ENCODE measurements around the gene CYTH1.

DNA sequence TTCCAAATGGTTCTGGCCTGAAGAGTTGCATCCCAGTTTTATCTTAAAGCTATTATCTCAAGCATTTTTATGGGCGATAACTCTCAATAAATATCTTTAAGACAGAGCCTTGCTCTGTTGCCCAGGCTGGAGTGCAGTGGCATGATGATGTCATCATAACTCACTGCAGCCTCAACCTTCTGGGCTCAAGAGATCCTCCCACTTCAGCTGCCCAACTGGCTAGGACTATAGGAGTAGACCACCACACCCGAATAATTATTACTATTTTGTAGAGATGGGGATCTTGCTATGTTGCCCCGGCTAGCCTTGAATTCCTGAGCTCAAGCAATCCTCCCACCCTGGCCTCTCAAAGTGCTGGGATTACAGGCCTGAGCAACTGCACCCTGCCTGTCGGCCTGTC lies 26.1 kb upstream of the CYTH1 start:
- TF ChIP-seq EZH2phosphoT487 (IDR thresholded peaks at IDR 0.05; ENCODE audit: insufficient read depth, low read depth) (no peak), EZH2 (IDR thresholded peaks at IDR 0.05; ENCODE audit: insufficient read depth, poor library complexity, severe bottlenecking) (no peak)

Data from GM23248 (cell line).